Adrenal gland (tissue), 12 donors: ENCODE data around the gene IL5RA. TPM values are rescaled to one million over a fixed set of nuclear protein-coding genes. Genes with fewer than 3 reads are reported as not detected.

Experiments
- DNase-seq, 7 donors: peaks; one replicate each; pipeline ENCODE4 v3.0.0-alpha.2; 2019 to 2020
- H3K27ac ChIP-seq, 5 donors: fragments of 200-600 bp; sonication (generic) in 4 of 5; 1 replicate in 3 of 5; 2 replicates in 2 of 5; pipeline versions ENCODE4 v1.5.1 to v1.8.0; 2016 to 2020; ENCODE audit warnings: mild to moderate bottlenecking in 1 of 5
- H3K27me3 ChIP-seq: fragments of 200-600 bp; 2 replicates; pipeline ENCODE4 v1.8.0; 2021
- H3K36me3 ChIP-seq, 2 donors: fragments of 200-600 bp; replicated peaks in 1 of 2; 1 replicate in 1 of 2; 2 replicates in 1 of 2; pipeline versions ENCODE4 v1.5.1 to v1.8.0; 2018 to 2022
- H3K4me1 ChIP-seq, 2 donors: fragments of 200-600 bp; replicated peaks in 1 of 2; 1 replicate in 1 of 2; 2 replicates in 1 of 2; pipeline versions ENCODE4 v1.5.1 to v1.8.0; 2018 to 2021
- H3K4me3 ChIP-seq, 4 donors: fragments of 200-600 bp; sonication (generic) in 3 of 4; one replicate each; pipeline ENCODE4 v1.5.1; 2016 to 2018
- H3K9me3 ChIP-seq, 3 donors: fragments of 200-600 bp; sonication (generic) in 1 of 3; replicated peaks in 1 of 3; 1 replicate in 2 of 3; 2 replicates in 1 of 3; pipeline versions ENCODE4 v1.5.1 to v1.8.0; 2016 to 2021
- CTCF ChIP-seq, 6 experiments: fragments of 450-650 bp in 4 of 6; fragments of 200-600 bp in 2 of 6; sonication (generic) in 1 of 6; IDR thresholded peaks; 1 replicate in 5 of 6; 2 replicates in 1 of 6; pipeline versions ENCODE4 v1.5.1 to v1.8.0; 2016 to 2021; ENCODE audit warnings: antibody characterized with exemption in 6 of 6, mild to moderate bottlenecking in 2 of 6, moderate library complexity in 1 of 6
- POLR2A ChIP-seq, 2 donors: fragments of 450-650 bp; IDR thresholded peaks; one replicate each; pipeline ENCODE4 v1.6.1; 2017; ENCODE audit warnings: antibody characterized with exemption in 2 of 2, mild to moderate bottlenecking in 2 of 2, moderate library complexity in 1 of 2
- WGBS, 4 donors: extraction: QIAGEN DNeasy Blood & Tissue Kit in 2 of 4; methylation state at CpG; one replicate each; pipeline versions ENCODE4 v1.1.5 to v1.1.7; 2013 to 2017; 5-methylcytosine and 5-hydroxymethylcytosine counted together
- intact Hi-C, 2 donors: fragments of 100-400 bp; cut with DNase I; formaldehyde crosslinking; loops; one replicate each; pipeline versions ENCODE4 v1.14.1 to v1.15.0; 2022 to 2023
- polyA plus RNA-seq, 3 donors: library from polyadenylated mRNA; stranded (reverse); fragments of 200-250 nt in 2 of 3; fragments of 350-450 nt in 1 of 3; fragmentation: Illumina TruSeq in 1 of 3; extraction: RNeasy Lipid Tissue Mini Kit (QIAGEN cat#74804) in 1 of 3; gene quantifications; one replicate each; pipeline ENCODE4 v1.2.3, GENCODE V29; 2013 to 2014
- total RNA-seq, 9 donors: library from RNA; depleted of rRNA in 4 of 9; stranded (reverse); fragments of >200 nt in 4 of 9; fragments of 120-200 nt in 1 of 9; fragmentation: NEBNext Ultra II Directional in 1 of 9; extraction: Animal tissue kit (Norgen Biotek cat#: 25700) in 1 of 9; gene quantifications; one replicate each; pipeline versions ENCODE4 v1.1.0 to v1.2.4, GENCODE V29; 2013 to 2023
- donor health status: healthy with polysubstance abuse.
- donor health status: Bipolar disorder and iron deficiency.
- donor health status: DM: yes; HTN: yes; CAD: no.
- donor health status: DM: no; HTN: no; CAD: no.
- donor health status: DM: no; HTN: no; CAD: no.
- donor health status: DM: yes; HTN: yes; CAD: no.

The IL5RA gene
- total and polyA plus RNA-seq, 12 donors: under 0.01 to 0.18 (median 0.09) TPM; not detected in 6

DNA sequence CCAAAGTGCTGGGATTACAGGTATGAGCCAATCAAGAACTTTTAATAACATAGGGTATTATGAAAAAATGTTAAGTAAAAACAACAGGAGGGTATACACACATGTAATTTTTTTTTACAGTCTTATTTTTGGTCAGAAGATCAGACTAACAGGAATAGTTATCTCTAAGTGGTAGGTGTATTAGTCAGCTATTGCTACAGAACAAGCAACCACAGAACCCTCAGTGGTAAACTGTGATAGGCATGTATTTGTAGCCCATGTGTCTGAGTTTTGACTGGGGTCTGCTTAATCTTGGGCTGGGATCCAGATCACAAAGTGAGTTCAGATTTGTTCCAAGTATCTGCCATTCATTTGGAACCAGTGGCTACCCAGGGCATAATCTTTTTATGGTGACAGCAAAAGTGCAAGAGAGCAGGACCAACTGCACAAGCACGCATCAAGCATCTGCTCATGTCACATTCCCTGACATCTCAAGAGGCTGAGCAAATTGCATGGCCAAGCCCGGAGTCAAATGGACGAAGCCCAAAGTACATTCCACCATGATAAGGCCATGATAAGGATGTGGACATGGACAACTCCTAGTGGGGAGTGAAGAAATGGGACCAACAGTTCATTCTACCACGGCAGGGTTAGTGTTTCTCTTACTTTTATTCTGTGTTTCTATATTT lies 3.0 kb upstream of the IL5RA start:
- intact Hi-C loops: no loop called here
- DNase-seq: no peak
- H3K4me1 ChIP-seq: no peaks in the 10 kb centered on the region
- no peak overlapping the region for H3K4me3 ChIP-seq
- H3K9me3 ChIP-seq: no peaks in the 10 kb centered on the region
- H3K27me3 ChIP-seq: no peaks in the 10 kb centered on the region
- TF ChIP-seq CTCF (IDR thresholded peaks at IDR 0.05) (no peak), POLR2A (IDR thresholded peaks at IDR 0.05) (no peak)
- H3K36me3 ChIP-seq: no peaks in the 10 kb centered on the region
- 69 to 91% (median 86%) methylated on average over 4 of the region's 4 CpGs for WGBS, 4 donors
- H3K27ac ChIP-seq: no peak overlapping the region

DNA sequence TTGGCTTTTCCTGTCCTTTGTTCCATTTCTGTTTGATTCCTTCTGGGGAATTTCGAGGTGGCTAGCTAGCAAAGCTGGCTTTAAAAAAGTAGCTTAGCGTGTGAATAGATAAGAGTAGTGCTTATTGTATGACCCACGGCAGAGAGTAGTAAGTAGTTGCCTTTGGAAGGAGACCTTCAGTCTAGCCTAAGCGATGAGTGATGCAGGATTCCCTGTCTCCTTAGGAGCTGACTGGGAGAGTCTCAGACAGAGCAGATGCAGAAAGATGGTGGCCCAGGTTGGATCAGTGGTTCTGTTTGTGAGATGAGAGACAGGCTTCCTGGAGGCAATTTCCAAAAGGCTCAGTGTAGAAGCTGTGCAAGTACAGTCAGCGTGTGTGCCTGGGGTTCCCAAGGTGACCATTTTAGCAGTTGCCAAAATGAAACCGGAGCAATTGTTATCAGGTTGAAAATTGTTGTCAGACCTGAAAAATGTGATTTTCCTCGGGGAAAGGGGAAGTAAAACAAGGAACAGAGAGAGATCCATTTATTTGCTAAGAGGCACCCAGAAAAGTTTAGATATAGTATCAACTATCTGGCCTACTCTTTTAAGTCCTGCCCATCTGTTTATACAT lies 681 bp upstream of the IL5RA start:
- Histone ChIP-seq H3K9me3 (no peaks in the 10 kb centered on the region), H3K36me3 (no peaks in the 10 kb centered on the region), H3K4me3 (no peak overlapping the region), H3K27ac (no peak overlapping the region), H3K4me1 (no peaks in the 10 kb centered on the region), H3K27me3 (no peaks in the 10 kb centered on the region)
- intact Hi-C loops: no loop called here
- DNase-seq: no peak
- no peak for TF ChIP-seq CTCF (IDR thresholded peaks at IDR 0.05)
- TF ChIP-seq POLR2A (IDR thresholded peaks at IDR 0.05): no peak
- 50 to 57% (median 54%) methylated on average over 7 of the region's 7 CpGs for WGBS, 4 donors

DNA sequence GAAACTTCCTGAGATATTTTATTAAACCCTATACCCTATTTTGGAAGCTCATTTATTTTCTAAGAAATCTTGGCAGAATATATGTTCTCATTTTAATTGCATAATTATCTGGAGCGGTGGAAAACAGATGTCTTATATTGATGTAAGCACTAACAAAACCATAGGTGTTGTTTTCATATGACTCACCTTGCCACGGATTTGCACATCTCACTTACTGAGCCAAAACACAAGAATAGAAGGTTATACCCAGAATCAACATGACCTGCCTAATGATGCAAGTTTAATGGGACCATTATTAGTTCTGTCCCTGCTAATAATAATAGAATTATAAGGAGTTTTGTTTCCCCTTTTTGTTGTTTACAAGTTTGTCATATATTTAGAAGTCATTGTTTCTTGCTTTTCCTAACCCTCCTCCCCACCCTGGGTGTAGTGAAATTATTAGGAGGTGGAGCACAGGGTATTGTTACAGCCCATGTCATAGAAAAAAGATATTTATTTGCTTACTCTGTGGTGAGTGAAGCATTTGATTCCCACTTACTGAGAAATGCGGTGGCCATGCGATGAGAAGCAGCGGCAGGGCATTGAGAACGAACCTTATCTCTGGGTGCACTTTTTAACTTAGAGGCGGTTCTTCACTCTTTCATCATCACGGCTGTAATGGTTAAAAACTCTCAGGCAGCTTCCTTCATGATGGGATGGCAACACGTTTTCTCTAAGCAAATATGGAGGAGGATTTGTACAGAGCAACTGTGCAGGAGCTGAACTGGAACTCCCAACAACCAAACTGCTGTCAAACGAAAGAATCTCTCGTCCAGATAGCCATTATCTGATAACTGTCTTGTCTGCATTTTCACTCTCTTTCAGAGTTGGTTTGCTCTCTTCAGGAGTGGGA lies 521 bp downstream of the IL5RA start:
- H3K27ac ChIP-seq: no peak overlapping the region
- no peaks in the 10 kb centered on the region for H3K36me3 ChIP-seq
- no peaks in the 10 kb centered on the region for H3K27me3 ChIP-seq
- intact Hi-C loops: no loop called here
- no peaks in the 10 kb centered on the region for H3K9me3 ChIP-seq
- H3K4me1 ChIP-seq: no peaks in the 10 kb centered on the region
- H3K4me3 ChIP-seq: no peak overlapping the region
- 55 to 63% (median 57%) methylated on average over 11 of the region's 11 CpGs for WGBS, 4 donors
- DNase-seq: no peak
- TF ChIP-seq CTCF (IDR thresholded peaks at IDR 0.05) (no peak), POLR2A (IDR thresholded peaks at IDR 0.05) (no peak)

- no peaks in the 10 kb centered on the region for H3K27me3 ChIP-seq
- H3K9me3 ChIP-seq: no peaks in the 10 kb centered on the region
- TF ChIP-seq POLR2A (IDR thresholded peaks at IDR 0.05): no peak
- no peak for TF ChIP-seq CTCF (IDR thresholded peaks at IDR 0.05)
- H3K4me3 ChIP-seq: no peak overlapping the region
- H3K4me1 ChIP-seq: no peaks in the 10 kb centered on the region
- no peak for DNase-seq
- WGBS, 4 donors: 60 to 84% (median 73%) methylated on average over 3 of the region's 3 CpGs
- H3K36me3 ChIP-seq: no peaks in the 10 kb centered on the region
- no peak overlapping the region for H3K27ac ChIP-seq
- intact Hi-C loops: no loop called here
Observed at GRCh38 chr3:3107858-3108257, 2.3 kb downstream of the IL5RA start.
